Measurements from ENCODE around the gene PHF21A. TPM values are rescaled to one million over a fixed set of nuclear protein-coding genes. Genes with fewer than 3 reads are reported as not detected.

The PHF21A gene
- total and polyA plus RNA-seq, 2 of the 8 experiments (the other 6 are each of a cell fraction or from before 2014, with no cell fraction given) = 17.6 to 40.3 TPM

GRCh38 chr11:45984192-45984591 is 137.1 kb downstream of the PHF21A start (continued):
- TF ChIP-seq, protein P1, sequence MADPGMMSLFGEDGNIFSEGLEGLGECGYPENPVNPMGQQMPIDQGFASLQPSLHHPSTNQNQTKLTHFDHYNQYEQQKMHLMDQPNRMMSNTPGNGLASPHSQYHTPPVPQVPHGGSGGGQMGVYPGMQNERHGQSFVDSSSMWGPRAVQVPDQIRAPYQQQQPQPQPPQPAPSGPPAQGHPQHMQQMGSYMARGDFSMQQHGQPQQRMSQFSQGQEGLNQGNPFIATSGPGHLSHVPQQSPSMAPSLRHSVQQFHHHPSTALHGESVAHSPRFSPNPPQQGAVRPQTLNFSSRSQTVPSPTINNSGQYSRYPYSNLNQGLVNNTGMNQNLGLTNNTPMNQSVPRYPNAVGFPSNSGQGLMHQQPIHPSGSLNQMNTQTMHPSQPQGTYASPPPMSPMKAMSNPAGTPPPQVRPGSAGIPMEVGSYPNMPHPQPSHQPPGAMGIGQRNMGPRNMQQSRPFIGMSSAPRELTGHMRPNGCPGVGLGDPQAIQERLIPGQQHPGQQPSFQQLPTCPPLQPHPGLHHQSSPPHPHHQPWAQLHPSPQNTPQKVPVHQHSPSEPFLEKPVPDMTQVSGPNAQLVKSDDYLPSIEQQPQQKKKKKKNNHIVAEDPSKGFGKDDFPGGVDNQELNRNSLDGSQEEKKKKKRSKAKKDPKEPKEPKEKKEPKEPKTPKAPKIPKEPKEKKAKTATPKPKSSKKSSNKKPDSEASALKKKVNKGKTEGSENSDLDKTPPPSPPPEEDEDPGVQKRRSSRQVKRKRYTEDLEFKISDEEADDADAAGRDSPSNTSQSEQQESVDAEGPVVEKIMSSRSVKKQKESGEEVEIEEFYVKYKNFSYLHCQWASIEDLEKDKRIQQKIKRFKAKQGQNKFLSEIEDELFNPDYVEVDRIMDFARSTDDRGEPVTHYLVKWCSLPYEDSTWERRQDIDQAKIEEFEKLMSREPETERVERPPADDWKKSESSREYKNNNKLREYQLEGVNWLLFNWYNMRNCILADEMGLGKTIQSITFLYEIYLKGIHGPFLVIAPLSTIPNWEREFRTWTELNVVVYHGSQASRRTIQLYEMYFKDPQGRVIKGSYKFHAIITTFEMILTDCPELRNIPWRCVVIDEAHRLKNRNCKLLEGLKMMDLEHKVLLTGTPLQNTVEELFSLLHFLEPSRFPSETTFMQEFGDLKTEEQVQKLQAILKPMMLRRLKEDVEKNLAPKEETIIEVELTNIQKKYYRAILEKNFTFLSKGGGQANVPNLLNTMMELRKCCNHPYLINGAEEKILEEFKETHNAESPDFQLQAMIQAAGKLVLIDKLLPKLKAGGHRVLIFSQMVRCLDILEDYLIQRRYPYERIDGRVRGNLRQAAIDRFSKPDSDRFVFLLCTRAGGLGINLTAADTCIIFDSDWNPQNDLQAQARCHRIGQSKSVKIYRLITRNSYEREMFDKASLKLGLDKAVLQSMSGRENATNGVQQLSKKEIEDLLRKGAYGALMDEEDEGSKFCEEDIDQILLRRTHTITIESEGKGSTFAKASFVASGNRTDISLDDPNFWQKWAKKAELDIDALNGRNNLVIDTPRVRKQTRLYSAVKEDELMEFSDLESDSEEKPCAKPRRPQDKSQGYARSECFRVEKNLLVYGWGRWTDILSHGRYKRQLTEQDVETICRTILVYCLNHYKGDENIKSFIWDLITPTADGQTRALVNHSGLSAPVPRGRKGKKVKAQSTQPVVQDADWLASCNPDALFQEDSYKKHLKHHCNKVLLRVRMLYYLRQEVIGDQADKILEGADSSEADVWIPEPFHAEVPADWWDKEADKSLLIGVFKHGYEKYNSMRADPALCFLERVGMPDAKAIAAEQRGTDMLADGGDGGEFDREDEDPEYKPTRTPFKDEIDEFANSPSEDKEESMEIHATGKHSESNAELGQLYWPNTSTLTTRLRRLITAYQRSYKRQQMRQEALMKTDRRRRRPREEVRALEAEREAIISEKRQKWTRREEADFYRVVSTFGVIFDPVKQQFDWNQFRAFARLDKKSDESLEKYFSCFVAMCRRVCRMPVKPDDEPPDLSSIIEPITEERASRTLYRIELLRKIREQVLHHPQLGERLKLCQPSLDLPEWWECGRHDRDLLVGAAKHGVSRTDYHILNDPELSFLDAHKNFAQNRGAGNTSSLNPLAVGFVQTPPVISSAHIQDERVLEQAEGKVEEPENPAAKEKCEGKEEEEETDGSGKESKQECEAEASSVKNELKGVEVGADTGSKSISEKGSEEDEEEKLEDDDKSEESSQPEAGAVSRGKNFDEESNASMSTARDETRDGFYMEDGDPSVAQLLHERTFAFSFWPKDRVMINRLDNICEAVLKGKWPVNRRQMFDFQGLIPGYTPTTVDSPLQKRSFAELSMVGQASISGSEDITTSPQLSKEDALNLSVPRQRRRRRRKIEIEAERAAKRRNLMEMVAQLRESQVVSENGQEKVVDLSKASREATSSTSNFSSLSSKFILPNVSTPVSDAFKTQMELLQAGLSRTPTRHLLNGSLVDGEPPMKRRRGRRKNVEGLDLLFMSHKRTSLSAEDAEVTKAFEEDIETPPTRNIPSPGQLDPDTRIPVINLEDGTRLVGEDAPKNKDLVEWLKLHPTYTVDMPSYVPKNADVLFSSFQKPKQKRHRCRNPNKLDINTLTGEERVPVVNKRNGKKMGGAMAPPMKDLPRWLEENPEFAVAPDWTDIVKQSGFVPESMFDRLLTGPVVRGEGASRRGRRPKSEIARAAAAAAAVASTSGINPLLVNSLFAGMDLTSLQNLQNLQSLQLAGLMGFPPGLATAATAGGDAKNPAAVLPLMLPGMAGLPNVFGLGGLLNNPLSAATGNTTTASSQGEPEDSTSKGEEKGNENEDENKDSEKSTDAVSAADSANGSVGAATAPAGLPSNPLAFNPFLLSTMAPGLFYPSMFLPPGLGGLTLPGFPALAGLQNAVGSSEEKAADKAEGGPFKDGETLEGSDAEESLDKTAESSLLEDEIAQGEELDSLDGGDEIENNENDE (IDR thresholded peaks at IDR 0.05; ENCODE audit: insufficient replicate concordance, low read length) = no peak
- TF ChIP-seq CTBP2 (IDR thresholded peaks at IDR 0.05; ENCODE audit: borderline replicate concordance, insufficient read depth, insufficient read length, low read length) (no peak), POU5F1 (IDR thresholded peaks at IDR 0.05; ENCODE audit: low read depth, low read length) (no peak)
